GM18867 (cell line): ENCODE results near the gene CCL3.
"Not testable (repeated sequence)": the region's sequence is repeated elsewhere in the genome, so short reads cannot be mapped to it uniquely, and the experiment has no call there.

Experiments used
- ATAC-seq: cut with Tn5 transposase; IDR thresholded peaks from one replicate; pipeline ENCODE4 v1.9.1; 2021; ENCODE audit warnings: mild to moderate bottlenecking, moderate library complexity; ENCODE audit not compliant: unreplicated experiment

Gene CCL3

GRCh38 chr17:36117505-36118382, 27.8 kb upstream of the CCL3 start:
- no peak for ATAC-seq

DNA sequence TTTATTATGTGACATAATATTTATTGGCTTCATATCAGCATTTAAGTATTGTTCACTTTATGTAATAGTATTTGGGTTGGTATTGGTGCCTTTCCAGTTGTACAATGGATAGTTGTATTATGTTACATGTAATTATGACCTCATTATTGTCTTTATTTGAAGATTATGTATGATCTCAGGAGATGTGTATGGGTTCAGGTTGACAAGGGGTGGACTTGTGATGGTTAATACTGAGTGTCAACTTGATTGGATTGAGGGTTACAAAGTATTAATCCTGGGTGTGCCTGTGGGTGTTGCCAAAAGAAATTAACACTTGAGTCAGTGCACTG, 25.7 kb upstream of the CCL3 start:
- ATAC-seq = not testable (repeated sequence)

GRCh38 chr17:36114971-36115648, 25.2 kb upstream of the CCL3 start:
- not testable (repeated sequence) for ATAC-seq

DNA sequence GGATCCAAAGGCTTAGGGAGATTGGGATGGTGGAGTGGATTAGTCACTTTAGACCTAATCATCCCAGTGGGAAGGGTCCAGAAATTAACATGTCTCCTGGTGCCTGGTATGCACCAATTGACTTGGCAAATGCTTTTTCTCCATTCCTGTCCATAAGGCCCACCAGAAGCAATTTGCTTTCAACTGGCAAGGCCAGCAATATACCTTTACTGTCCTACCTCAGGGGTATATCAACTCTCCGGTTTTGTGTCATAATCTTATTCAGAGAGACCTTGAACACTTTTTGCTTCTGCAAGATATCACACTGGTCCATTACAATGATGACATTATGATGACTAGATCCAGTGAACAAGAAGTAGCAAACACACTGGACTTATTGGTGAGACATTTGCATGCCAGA, 23.2 kb upstream of the CCL3 start:
- ATAC-seq = not testable (repeated sequence)

- ATAC-seq = no peak
Observed at GRCh38 chr17:36112572-36112971, 22.6 kb upstream of the CCL3 start.

DNA sequence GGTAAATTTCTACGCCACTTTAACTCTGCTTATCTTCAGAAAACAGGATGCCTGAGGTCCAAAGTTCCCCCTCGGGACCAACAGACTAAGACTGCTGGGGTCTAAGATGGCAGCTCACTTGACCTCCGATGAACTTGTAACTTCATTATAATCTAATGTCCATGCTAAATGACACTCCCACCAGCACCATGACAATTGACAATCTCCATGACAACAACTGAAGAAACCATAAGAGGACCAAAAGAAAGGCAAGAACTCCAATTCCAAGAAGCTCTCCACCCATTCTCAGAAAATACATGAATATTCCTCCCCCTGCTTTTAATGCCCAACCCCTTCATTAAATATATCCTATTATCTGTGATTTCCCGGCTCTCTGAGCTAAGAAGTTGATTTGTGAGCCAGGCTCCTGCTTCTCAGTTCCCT, 21.1 kb upstream of the CCL3 start:
- no peak for ATAC-seq

GRCh38 chr17:36108265-36108664, 18.3 kb upstream of the CCL3 start:
- not testable (repeated sequence) for ATAC-seq

GRCh38 chr17:36107660-36108059, 17.7 kb upstream of the CCL3 start:
- ATAC-seq = no peak

DNA sequence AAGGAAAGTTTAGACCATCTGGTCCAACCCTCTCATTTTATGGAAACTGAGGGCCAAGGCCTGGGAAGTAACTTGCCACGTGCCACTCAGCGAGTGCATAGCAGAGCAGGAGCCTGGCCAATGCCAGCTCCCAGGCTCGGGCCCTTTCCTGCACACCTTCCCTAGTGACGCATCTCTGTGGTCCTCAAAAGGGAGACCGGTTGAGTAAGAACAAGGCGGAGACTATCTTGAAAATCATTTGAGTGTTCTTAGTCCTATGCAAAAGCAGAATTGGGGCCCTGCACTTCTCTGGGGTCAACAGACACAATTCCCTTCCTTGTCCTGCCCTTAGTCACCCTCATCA, 16.5 kb upstream of the CCL3 start:
- no peak for ATAC-seq

- no peak for ATAC-seq
Observed at GRCh38 chr17:36105781-36106492, 16.0 kb upstream of the CCL3 start.

GRCh38 chr17:36104701-36105181, 14.8 kb upstream of the CCL3 start:
- no peak for ATAC-seq

DNA sequence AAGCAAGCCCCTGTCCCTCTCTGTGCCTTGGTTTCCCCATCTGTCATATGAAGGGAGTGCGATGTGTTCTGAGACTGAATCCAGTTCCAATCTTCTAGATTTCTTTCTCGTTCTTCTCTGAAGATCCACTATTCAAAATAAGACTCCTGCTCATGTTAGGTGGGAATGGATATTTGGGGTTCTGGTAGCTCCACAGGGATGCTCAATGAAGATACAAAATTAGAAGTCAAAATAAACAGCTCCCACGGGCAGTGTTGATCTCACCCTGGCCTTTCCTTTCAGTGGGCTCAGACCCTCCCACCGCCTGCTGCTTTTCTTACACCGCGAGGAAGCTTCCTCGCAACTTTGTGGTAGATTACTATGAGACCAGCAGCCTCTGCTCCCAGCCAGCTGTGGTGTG, 14.3 kb upstream of the CCL3 start:
- not testable (repeated sequence) for ATAC-seq

DNA sequence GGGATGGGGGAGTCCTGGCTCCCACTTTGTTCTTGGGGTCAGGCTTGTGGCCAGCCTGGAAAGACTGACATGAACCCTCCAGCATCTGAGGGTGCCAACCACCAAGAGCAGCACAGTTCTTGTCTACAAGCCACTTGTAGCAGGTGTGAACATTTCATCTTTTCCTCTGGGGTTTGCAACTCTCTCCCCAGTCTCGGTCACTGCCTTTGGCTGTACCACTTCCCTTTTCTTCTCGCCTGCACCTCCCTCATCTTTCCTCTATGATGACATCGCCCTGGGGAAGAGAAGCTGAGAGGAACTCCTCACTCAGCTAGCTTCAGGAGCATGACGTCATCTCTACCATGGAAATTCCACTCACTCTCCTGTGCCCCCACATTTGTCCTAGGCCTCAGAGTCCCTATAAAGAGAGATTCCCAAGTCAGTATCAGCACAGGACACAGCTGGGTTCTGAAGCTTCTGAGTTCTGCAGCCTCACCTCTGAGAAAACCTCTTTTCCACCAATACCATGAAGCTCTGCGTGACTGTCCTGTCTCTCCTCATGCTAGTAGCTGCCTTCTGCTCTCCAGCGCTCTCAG, 13.5 kb upstream of the CCL3 start, which contains the start of gene CCL4:
CCL4 (plus strand) TSS at position 427 of the 575 bp plus-strand sequence; CDS start at position 506, 79 bp downstream.
- peak; percentile 78 for ATAC-seq

DNA sequence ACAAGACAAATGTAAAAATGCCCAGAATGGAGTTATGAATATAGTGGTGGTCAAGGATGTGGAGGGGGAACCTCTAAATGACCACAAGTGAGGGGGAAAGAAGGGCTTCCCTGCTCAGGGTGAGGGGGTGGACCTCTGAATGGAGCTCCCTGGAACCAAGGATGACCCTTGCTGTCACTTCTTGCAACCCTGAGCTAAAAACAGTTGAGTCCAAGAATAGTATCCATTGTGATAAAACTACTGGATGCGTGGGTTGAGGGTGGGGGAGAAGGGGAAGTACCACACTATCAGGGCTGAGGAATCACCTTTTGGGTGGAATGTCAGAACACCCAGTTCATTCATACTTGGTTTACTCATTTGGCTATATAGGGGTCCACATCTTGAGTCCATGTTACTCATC, 9.1 kb upstream of the CCL3 start:
- not testable (repeated sequence) for ATAC-seq

DNA sequence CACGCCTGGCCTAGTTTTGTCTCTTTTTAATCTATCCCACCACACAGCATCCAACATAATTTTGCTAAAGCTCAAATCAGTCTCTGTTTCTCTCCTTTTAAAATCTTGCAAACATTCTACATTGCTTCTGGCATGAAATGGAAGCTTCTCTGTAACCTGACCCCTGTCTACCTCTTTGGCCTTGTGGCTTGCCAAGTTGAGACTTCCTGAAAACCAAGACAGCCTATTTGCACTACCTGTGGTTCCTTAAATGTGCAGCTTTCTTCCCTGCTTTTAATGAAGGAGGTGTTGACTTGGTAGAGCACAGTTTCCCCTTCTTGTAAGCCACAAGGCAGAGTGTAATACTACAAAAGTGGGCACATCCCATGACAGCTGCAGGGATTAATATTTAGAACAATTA, 6.0 kb upstream of the CCL3 start:
- ATAC-seq = no peak

DNA sequence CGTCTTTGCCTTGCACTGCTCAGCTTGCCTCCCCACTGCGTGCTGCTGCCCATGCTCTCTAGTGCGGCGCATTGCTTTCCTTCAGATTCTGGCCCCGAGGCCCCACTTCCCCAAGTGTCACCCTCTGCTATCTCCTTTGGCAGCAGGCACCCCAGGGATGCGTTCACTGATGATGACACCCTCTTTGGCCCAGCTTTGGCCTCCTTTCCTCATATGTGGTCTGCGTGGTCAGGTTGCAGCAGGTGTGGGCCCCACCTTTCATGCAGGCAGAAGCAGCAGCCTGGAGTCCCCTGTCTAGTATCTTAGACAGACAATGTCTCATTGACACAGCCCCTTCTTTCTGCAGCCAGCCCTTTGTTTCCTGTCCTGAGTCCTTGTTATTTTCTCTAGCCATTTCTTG, 4.8 kb upstream of the CCL3 start:
- ATAC-seq = no peak

GRCh38 chr17:36094232-36094631, 4.3 kb upstream of the CCL3 start:
- ATAC-seq = no peak

DNA sequence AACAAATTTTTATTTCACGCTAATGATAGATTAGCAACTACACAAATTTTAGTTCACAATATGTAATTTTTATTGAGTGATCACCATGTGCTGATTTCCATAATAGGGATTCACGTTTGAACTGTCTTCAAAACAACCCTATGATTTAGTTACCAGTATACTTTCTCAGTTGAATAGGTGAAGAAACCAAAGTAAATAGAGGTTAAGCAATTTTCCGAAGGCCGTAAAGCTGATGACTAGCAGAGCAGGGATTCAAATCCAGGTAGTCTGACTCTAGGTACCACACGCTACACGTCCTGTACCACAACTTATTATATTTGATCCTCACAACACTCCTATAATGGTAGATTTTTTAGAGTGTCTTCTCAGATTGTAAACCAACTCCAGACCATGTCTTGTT, 2.8 kb upstream of the CCL3 start:
- ATAC-seq = not testable (repeated sequence)

GRCh38 chr17:36092230-36092629, 2.3 kb upstream of the CCL3 start:
- no peak for ATAC-seq

GRCh38 chr17:36089339-36089865, 541 bp downstream of the CCL3 start:
- no peak for ATAC-seq
